Breast epithelium (tissue), 3 donors: ENCODE data around the gene PDE4D.

Experiments
- POLR2A ChIP-seq: fragments of 450-650 bp; IDR thresholded peaks from one replicate; pipeline ENCODE4 v1.6.1; 2016; ENCODE audit warnings: antibody characterized with exemption, mild to moderate bottlenecking, moderate library complexity
- POLR2AphosphoS5 ChIP-seq, 3 donors: sonication (generic); formaldehyde crosslinking; IDR thresholded peaks; one replicate each; pipeline ENCODE4 v1.6.1; 2017; ENCODE audit warnings: antibody characterized with exemption in 3 of 3
- TF ChIP-seq, protein P1 (sequence below), 3 donors: fragments of 450-650 bp; IDR thresholded peaks; one replicate each; pipeline ENCODE4 v1.5.1; 2016 to 2017; ENCODE audit warnings: antibody characterized with exemption in 3 of 3, mild to moderate bottlenecking in 3 of 3, moderate library complexity in 3 of 3

DNA sequence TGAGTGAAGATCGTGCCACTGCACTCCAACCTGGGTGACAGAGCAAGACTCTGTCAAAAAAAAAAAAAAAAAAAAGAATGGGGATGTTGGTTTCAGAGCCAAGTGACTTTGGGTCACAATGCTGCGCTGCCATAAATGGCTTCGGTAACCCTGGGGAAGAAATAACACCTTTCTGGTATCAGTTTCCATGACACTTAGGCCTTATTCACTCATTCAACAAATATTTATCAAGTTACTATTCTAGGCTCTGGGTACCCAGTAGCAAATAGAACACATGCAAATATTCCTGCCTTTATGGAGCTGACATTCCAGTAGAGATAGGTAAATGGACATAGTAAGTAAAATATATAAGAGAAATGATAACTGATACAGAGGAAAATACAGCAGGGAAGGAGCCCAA lies 454.2 kb downstream of the PDE4D start:
- no peak for TF ChIP-seq POLR2A
- TF ChIP-seq, protein P1, sequence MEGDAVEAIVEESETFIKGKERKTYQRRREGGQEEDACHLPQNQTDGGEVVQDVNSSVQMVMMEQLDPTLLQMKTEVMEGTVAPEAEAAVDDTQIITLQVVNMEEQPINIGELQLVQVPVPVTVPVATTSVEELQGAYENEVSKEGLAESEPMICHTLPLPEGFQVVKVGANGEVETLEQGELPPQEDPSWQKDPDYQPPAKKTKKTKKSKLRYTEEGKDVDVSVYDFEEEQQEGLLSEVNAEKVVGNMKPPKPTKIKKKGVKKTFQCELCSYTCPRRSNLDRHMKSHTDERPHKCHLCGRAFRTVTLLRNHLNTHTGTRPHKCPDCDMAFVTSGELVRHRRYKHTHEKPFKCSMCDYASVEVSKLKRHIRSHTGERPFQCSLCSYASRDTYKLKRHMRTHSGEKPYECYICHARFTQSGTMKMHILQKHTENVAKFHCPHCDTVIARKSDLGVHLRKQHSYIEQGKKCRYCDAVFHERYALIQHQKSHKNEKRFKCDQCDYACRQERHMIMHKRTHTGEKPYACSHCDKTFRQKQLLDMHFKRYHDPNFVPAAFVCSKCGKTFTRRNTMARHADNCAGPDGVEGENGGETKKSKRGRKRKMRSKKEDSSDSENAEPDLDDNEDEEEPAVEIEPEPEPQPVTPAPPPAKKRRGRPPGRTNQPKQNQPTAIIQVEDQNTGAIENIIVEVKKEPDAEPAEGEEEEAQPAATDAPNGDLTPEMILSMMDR (IDR thresholded peaks at IDR 0.05), result no peak
- TF ChIP-seq POLR2AphosphoS5 (IDR thresholded peaks at IDR 0.05), result no peak
